ENCODE data around the gene TCL1B. TPM values are rescaled to one million over a fixed set of nuclear protein-coding genes. Genes with fewer than 3 reads are reported as not detected.
"Not testable (repeated sequence)": the region's sequence is repeated elsewhere in the genome, so short reads cannot be mapped to it uniquely, and the experiment has no call there.

Gene TCL1B
- total RNA-seq, 1 donor from 2014 or later = not detected

GRCh38 chr14:95663226-95663797 is 22.9 kb upstream of the TCL1B start:
- Mint-ChIP-seq H3K27me3 (peaks cover 18% of the 10 kb centered on the region), H3K27ac (peak overlapping the region; percentile 44), H3K4me1 (ENCODE audit: unreplicated experiment) (peaks cover 33% of the 10 kb centered on the region)

GRCh38 chr14:95664066-95664465 is 22.2 kb upstream of the TCL1B start:
- H3K36me3 Mint-ChIP-seq = no peaks in the 10 kb centered on the region
- peaks cover 14% of the 10 kb centered on the region for H3K27me3 Mint-ChIP-seq
- no peaks in the 10 kb centered on the region for H3K9me3 Mint-ChIP-seq
- H3K4me1 Mint-ChIP-seq (ENCODE audit: unreplicated experiment) = peaks cover 35% of the 10 kb centered on the region
- no peak for DNase-seq (ENCODE audit: extremely low spot score, unreplicated experiment)
- TF ChIP-seq CTCF (conservative IDR thresholded peaks at IDR 0.05) = no peak
- no peak overlapping the region for H3K4me3 Mint-ChIP-seq
- H3K27ac Mint-ChIP-seq = no peak overlapping the region

More at GRCh38 chr14:95663226-95663797, 22.9 kb upstream of the TCL1B start:
- H3K36me3 Mint-ChIP-seq = no peaks in the 10 kb centered on the region
- no peak for TF ChIP-seq CTCF (conservative IDR thresholded peaks at IDR 0.05)
- H3K9me3 Mint-ChIP-seq = no peaks in the 10 kb centered on the region
- no peak overlapping the region for H3K4me3 Mint-ChIP-seq
- DNase-seq (ENCODE audit: extremely low spot score, unreplicated experiment) = no peak

GRCh38 chr14:95664546-95664945 is 21.7 kb upstream of the TCL1B start:
- Mint-ChIP-seq H3K9me3 (no peaks in the 10 kb centered on the region), H3K4me3 (no peak overlapping the region), H3K27ac (no peak overlapping the region), H3K36me3 (no peaks in the 10 kb centered on the region), H3K4me1 (ENCODE audit: unreplicated experiment) (peaks cover 35% of the 10 kb centered on the region), H3K27me3 (peaks cover 15% of the 10 kb centered on the region)
- TF ChIP-seq CTCF (conservative IDR thresholded peaks at IDR 0.05) = no peak
- no peak for DNase-seq (ENCODE audit: extremely low spot score, unreplicated experiment)

- H3K27me3 Mint-ChIP-seq = peaks cover 22% of the 10 kb centered on the region
- DNase-seq (ENCODE audit: extremely low spot score, unreplicated experiment); H3K36me3 Mint-ChIP-seq: not testable (repeated sequence)
Measured at GRCh38 chr14:95665530-95665929, 20.7 kb upstream of the TCL1B start.

GRCh38 chr14:95666450-95666849 is 19.8 kb upstream of the TCL1B start:
- no peak for DNase-seq (ENCODE audit: extremely low spot score, unreplicated experiment)
- Mint-ChIP-seq H3K27ac (no peak overlapping the region), H3K9me3 (no peaks in the 10 kb centered on the region), H3K36me3 (no peaks in the 10 kb centered on the region), H3K4me3 (no peak overlapping the region), H3K27me3 (peaks cover 23% of the 10 kb centered on the region), H3K4me1 (ENCODE audit: unreplicated experiment) (peaks cover 22% of the 10 kb centered on the region)
- TF ChIP-seq CTCF (conservative IDR thresholded peaks at IDR 0.05) = no peak

More at GRCh38 chr14:95665530-95665929, 20.7 kb upstream of the TCL1B start:
- peak; percentile 50 for TF ChIP-seq CTCF (conservative IDR thresholded peaks at IDR 0.05)
- H3K27ac Mint-ChIP-seq, H3K9me3 Mint-ChIP-seq, H3K4me3 Mint-ChIP-seq: not testable (repeated sequence)
- H3K4me1 Mint-ChIP-seq (ENCODE audit: unreplicated experiment) = peaks cover 31% of the 10 kb centered on the region

Data from type B pancreatic cell (in vitro differentiated cells).